Measurements from ENCODE around the gene METRNL. TPM values are rescaled to one million over a fixed set of nuclear protein-coding genes. Genes with fewer than 3 reads are reported as not detected.

METRNL gene
- total RNA-seq, 1 experiment from 2014 or later = 58.7 TPM

DNA sequence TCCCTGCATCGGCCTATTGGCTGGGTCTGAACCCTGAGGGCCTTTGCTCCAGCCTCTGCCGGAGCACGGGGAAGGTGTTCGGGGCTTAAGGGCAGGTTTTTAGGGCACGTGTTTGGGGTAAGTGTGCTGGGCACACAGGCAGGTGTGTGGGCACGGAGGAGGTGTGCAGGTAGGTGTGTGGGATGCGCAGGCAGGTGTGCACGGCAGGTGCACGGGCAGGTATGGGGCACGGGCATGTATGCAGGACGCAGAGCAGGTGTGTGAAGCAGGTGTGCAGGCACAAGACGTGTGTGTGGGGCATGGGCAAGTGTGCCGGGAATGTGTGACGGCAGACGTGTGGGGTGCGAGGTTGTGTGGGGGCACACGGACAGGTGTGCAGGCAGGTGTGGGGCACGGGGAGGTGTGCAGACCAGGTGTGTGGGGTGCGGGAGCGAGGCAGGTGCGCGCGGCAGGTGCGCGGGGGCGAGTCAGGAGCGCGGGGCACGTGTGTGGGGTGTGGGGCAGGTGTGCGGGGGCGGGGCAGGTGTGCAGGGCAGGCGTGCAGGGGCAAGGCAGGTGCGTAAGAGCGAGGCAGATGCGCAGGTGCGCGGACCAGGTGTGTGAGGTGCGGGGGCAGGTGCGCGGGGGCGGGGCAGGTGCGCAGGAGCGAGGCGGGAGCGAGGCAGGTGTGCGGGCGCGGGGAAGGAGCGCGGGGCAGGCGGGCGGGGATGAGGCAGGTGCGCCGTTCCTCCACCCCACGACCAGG, 28.6 kb upstream of the METRNL start:
- Histone ChIP-seq H3K4me1 (ENCODE audit: control insufficient read depth in 1 of 2, insufficient read depth in 2 of 2, low read length in 2 of 2) (peaks cover 35 to 47% of the 10 kb centered on the region in 2 experiments), H4K20me1 (ENCODE audit: insufficient read depth) (no peaks in the 10 kb centered on the region), H3K4me3 (replicated peaks in 1 of 2; ENCODE audit: low read depth in 1 of 2, low read length in 2 of 2) (peak overlapping the region; percentile 64 to 75), H3K36me3 (ENCODE audit: control insufficient read depth in 1 of 2, insufficient read depth in 2 of 2, low read length in 2 of 2) (peaks cover 0 to 12% of the 10 kb centered on the region in 2 experiments; a peak in 2 of 4 replicates), H3K4me2 (ENCODE audit: low read length) (peak overlapping the region; percentile 99), H2AFZ (ENCODE audit: low read depth, low read length, poor library complexity, severe bottlenecking) (no peak overlapping the region), H3K9ac (ENCODE audit: low read length) (peak overlapping the region; percentile 89), H3K79me2 (ENCODE audit: insufficient read depth, low read length) (peaks cover 13% of the 10 kb centered on the region; the same call in 1 of the 2 replicates), H3K9me2 (ENCODE audit: insufficient read depth) (no peaks in the 10 kb centered on the region), H3K27me3 (ENCODE audit: insufficient read depth, low read length) (no peaks in the 10 kb centered on the region), H3K9me3 (ENCODE audit: control insufficient read depth in 1 of 2, insufficient read depth in 1 of 2, low read depth in 1 of 2, low read length in 2 of 2) (peaks cover 3 to 9% of the 10 kb centered on the region in 2 experiments; a peak in 1 of 4 replicates), H3K27ac (ENCODE audit: low read depth, low read length) (peak overlapping the region; percentile 95)
- ATAC-seq = peak; percentile 31
- BruUV-seq (replicated peaks) = no TSS peak
- ChIA-PET CTCF (no interaction called here), POLR2A (no interaction called here), RAD21 (ENCODE audit: low non-redundant PET in 1 of 2, low total read pairs in 2 of 2, uncharacterized antibody in 2 of 2, unreplicated experiment in 2 of 2) (no interaction called here)
- no peak for DNase-seq (ENCODE audit: low read depth, low spot score)
- intact Hi-C loops (cut with micrococcal nuclease) = no loop called here
- TF ChIP-seq ZFX (IDR thresholded peaks at IDR 0.05) (no peak), EGR1 (IDR thresholded peaks at IDR 0.05; ENCODE audit: low read depth) (peak; percentile 90)

DNA sequence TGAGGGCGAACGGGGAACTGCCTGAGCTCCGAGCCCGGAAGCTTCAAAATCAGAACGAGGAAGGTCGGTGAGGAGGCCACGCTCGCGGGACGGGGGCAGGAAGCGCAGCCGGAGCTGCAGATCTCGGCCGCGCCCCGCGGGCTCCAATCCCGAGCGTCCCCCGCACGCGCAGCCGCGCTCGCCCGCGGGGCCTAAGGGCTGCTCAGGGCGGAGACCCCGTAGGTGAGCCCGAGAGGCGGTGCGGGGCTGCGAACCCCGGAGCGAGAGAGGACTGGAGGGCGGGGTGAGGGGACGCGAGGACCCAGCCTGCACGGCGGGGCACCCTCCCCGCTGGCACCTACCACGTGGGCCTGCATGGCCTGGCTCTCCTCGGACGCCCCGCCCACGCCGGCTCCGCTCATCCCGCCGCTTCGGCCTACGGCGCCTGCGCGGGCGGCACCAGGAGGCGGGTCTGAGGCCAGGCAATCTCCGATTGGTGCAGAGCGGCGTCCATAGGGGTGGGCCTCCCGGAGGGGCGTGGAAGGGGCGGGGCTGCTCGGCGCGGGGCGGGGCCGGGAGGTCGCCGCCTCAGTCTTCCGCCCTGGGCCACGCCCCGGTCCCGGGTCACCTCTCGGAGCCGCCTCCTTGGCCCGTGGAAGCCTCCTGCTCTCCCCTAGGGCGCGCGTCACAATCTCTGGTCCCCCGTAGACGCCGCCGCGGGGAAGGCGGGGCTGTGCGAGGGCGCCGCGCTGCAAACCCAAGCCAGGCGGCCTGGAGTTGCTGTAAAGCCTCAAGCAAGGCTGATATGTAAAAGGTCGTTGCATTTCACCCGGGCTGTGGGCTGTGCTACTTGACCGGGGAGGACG, 27.8 kb upstream of the METRNL start:
- BruUV-seq (replicated peaks) = no TSS peak
- ChIA-PET POLR2A (no interaction called here), RAD21 (ENCODE audit: low non-redundant PET in 1 of 2, low total read pairs in 2 of 2, uncharacterized antibody in 2 of 2, unreplicated experiment in 2 of 2) (no interaction called here), CTCF (no interaction called here)
- no peaks in the 10 kb centered on the region for H3K27me3 ChIP-seq (ENCODE audit: insufficient read depth, low read length)
- ATAC-seq (peak; percentile 88), DNase-seq (ENCODE audit: low read depth, low spot score) (peak; percentile 97)
- peaks cover 0 to 7% of the 10 kb centered on the region in 2 experiments; a peak in 1 of 4 replicates for H3K36me3 ChIP-seq (ENCODE audit: control insufficient read depth in 1 of 2, insufficient read depth in 2 of 2, low read length in 2 of 2)
- intact Hi-C loops (cut with micrococcal nuclease) = no loop called here
- peak overlapping the region; percentile 70 to 75 for H3K4me3 ChIP-seq (replicated peaks in 1 of 2; ENCODE audit: low read depth in 1 of 2, low read length in 2 of 2)
- H3K4me2 ChIP-seq (ENCODE audit: low read length) = peak overlapping the region; percentile 99
- peak overlapping the region; percentile 95 for H3K27ac ChIP-seq (ENCODE audit: low read depth, low read length)
- H3K9me3 ChIP-seq (ENCODE audit: control insufficient read depth in 1 of 2, insufficient read depth in 1 of 2, low read depth in 1 of 2, low read length in 2 of 2) = peaks cover 3 to 4% of the 10 kb centered on the region in 2 experiments; a peak in 1 of 4 replicates
- H2AFZ ChIP-seq (ENCODE audit: low read depth, low read length, poor library complexity, severe bottlenecking) = no peak overlapping the region
- peak overlapping the region; percentile 89 for H3K9ac ChIP-seq (ENCODE audit: low read length)
- no peaks in the 10 kb centered on the region for H4K20me1 ChIP-seq (ENCODE audit: insufficient read depth)
- peaks cover 40 to 54% of the 10 kb centered on the region in 2 experiments for H3K4me1 ChIP-seq (ENCODE audit: control insufficient read depth in 1 of 2, insufficient read depth in 2 of 2, low read length in 2 of 2)
- H3K9me2 ChIP-seq (ENCODE audit: insufficient read depth) = no peaks in the 10 kb centered on the region
- H3K79me2 ChIP-seq (ENCODE audit: insufficient read depth, low read length) = peaks cover 8% of the 10 kb centered on the region; the same call in 1 of the 2 replicates
- TF ChIP-seq ELF1 (IDR thresholded peaks at IDR 0.05; ENCODE audit: borderline replicate concordance, low read depth) = no peak
- no peak for TF ChIP-seq RAD21 (IDR thresholded peaks at IDR 0.05; ENCODE audit: low read depth)
- TF ChIP-seq, protein P1, sequence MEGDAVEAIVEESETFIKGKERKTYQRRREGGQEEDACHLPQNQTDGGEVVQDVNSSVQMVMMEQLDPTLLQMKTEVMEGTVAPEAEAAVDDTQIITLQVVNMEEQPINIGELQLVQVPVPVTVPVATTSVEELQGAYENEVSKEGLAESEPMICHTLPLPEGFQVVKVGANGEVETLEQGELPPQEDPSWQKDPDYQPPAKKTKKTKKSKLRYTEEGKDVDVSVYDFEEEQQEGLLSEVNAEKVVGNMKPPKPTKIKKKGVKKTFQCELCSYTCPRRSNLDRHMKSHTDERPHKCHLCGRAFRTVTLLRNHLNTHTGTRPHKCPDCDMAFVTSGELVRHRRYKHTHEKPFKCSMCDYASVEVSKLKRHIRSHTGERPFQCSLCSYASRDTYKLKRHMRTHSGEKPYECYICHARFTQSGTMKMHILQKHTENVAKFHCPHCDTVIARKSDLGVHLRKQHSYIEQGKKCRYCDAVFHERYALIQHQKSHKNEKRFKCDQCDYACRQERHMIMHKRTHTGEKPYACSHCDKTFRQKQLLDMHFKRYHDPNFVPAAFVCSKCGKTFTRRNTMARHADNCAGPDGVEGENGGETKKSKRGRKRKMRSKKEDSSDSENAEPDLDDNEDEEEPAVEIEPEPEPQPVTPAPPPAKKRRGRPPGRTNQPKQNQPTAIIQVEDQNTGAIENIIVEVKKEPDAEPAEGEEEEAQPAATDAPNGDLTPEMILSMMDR (IDR thresholded peaks at IDR 0.05 in 2 of 3, conservative IDR thresholded peaks at IDR 0.05 in 1 of 3; ENCODE audit: borderline replicate concordance in 1 of 3, insufficient read depth in 1 of 3, low read depth in 2 of 3, low read length in 2 of 3) = no peak
- peak; percentile 94 for TF ChIP-seq POLR2AphosphoS5 (IDR thresholded peaks at IDR 0.05; ENCODE audit: low read depth, low read length)
- TF ChIP-seq SRF (IDR thresholded peaks at IDR 0.05; ENCODE audit: low read depth) = no peak
- TF ChIP-seq, protein P2, sequence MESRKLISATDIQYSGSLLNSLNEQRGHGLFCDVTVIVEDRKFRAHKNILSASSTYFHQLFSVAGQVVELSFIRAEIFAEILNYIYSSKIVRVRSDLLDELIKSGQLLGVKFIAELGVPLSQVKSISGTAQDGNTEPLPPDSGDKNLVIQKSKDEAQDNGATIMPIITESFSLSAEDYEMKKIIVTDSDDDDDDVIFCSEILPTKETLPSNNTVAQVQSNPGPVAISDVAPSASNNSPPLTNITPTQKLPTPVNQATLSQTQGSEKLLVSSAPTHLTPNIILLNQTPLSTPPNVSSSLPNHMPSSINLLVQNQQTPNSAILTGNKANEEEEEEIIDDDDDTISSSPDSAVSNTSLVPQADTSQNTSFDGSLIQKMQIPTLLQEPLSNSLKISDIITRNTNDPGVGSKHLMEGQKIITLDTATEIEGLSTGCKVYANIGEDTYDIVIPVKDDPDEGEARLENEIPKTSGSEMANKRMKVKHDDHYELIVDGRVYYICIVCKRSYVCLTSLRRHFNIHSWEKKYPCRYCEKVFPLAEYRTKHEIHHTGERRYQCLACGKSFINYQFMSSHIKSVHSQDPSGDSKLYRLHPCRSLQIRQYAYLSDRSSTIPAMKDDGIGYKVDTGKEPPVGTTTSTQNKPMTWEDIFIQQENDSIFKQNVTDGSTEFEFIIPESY (IDR thresholded peaks at IDR 0.05; ENCODE audit: extremely low read depth, insufficient replicate concordance, low read length) = no peak
- peak; percentile 86 for TF ChIP-seq SP1 (IDR thresholded peaks at IDR 0.05; ENCODE audit: low read depth)
- no peak for TF ChIP-seq JUND (IDR thresholded peaks at IDR 0.05)
- no peak for TF ChIP-seq EZH2 (IDR thresholded peaks at IDR 0.05)
- TF ChIP-seq EGR1 (IDR thresholded peaks at IDR 0.05; ENCODE audit: low read depth) = peak; percentile 85
- TF ChIP-seq POLR2A (IDR thresholded peaks at IDR 0.05; ENCODE audit: borderline replicate concordance, extremely low read depth, insufficient read depth, insufficient read length) = peak; percentile 65
- TF ChIP-seq ZNF274 (IDR thresholded peaks at IDR 0.05; ENCODE audit: low read depth, low read length) = no peak
- TF ChIP-seq CEBPB (IDR thresholded peaks at IDR 0.05; ENCODE audit: low read depth) = no peak
- no peak for TF ChIP-seq EZH2phosphoT487 (IDR thresholded peaks at IDR 0.05; ENCODE audit: borderline replicate concordance)
- peak; percentile 82; the same call in 1 of the 2 replicates for TF ChIP-seq ZFX (IDR thresholded peaks at IDR 0.05)
